Adrenal gland (tissue), 5 donors: ENCODE measurements around the gene TOP3B.

Experiments
- POLR2A ChIP-seq, 2 donors: fragments of 450-650 bp; IDR thresholded peaks; one replicate each; pipeline ENCODE4 v1.6.1; 2017; ENCODE audit warnings: antibody characterized with exemption in 2 of 2, mild to moderate bottlenecking in 2 of 2, moderate library complexity in 1 of 2
- TF ChIP-seq, protein P1 (sequence below), 6 experiments: fragments of 450-650 bp in 4 of 6; fragments of 200-600 bp in 2 of 6; sonication (generic) in 1 of 6; IDR thresholded peaks; 1 replicate in 5 of 6; 2 replicates in 1 of 6; pipeline versions ENCODE4 v1.5.1 to v1.8.0; 2016 to 2021; ENCODE audit warnings: antibody characterized with exemption in 6 of 6, mild to moderate bottlenecking in 2 of 6, moderate library complexity in 1 of 6
- donor health status: DM: no; HTN: no; CAD: no.

DNA sequence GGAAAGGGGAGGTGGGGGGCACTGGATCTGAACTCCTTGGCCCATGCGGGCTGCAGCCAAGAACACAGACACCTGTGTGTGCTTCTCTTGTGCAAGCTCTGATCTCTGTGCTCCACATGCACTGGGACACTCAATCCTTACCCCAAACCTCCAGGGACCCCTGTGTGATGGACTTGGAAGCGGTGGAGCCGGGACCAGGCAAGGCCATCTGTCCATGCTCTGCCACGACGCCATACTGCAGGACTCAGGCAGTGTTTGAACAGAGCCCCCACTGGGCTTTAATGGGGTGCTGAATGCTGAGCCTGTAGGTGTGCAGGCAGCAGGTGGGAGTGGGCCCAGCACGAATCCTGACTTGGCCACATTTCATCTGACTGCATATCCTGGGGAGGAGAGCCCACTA lies 53.3 kb downstream of the TOP3B start:
- TF ChIP-seq, protein P1, sequence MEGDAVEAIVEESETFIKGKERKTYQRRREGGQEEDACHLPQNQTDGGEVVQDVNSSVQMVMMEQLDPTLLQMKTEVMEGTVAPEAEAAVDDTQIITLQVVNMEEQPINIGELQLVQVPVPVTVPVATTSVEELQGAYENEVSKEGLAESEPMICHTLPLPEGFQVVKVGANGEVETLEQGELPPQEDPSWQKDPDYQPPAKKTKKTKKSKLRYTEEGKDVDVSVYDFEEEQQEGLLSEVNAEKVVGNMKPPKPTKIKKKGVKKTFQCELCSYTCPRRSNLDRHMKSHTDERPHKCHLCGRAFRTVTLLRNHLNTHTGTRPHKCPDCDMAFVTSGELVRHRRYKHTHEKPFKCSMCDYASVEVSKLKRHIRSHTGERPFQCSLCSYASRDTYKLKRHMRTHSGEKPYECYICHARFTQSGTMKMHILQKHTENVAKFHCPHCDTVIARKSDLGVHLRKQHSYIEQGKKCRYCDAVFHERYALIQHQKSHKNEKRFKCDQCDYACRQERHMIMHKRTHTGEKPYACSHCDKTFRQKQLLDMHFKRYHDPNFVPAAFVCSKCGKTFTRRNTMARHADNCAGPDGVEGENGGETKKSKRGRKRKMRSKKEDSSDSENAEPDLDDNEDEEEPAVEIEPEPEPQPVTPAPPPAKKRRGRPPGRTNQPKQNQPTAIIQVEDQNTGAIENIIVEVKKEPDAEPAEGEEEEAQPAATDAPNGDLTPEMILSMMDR (IDR thresholded peaks at IDR 0.05): no peak
- no peak for TF ChIP-seq POLR2A (IDR thresholded peaks at IDR 0.05)
